Fibroblast of lung (primary cell): ENCODE data around the gene CNDP1. TPM values are rescaled to one million over a fixed set of nuclear protein-coding genes. Genes with fewer than 3 reads are reported as not detected.

Experiments used
- DNase-seq, 2 donors: peaks; one replicate each; pipeline versions ENCODE4 v3.0.0 to v3.0.0-alpha.2; 2010; ENCODE audit warnings: low read depth in 2 of 2
- H2AFZ ChIP-seq: 2 replicates; pipeline ENCODE4 v1.5.1; 2012; ENCODE audit warnings: low read length, control low read depth, inconsistent platforms
- H3K27ac ChIP-seq: 2 replicates; pipeline ENCODE4 v1.5.1; 2011; ENCODE audit warnings: low read length, control low read depth; ENCODE audit not compliant: insufficient read depth
- H3K27me3 ChIP-seq: 2 replicates; pipeline ENCODE4 v1.5.1; 2011; ENCODE audit warnings: mild to moderate bottlenecking, low read length; ENCODE audit not compliant: control insufficient read depth, insufficient read depth
- H3K36me3 ChIP-seq: 2 replicates; pipeline ENCODE4 v1.5.1; 2011; ENCODE audit warnings: low read length; ENCODE audit not compliant: control insufficient read depth, insufficient read depth
- H3K4me1 ChIP-seq: 2 replicates; pipeline ENCODE4 v1.5.1; 2011; ENCODE audit warnings: low read length; ENCODE audit not compliant: control insufficient read depth, insufficient read depth; ENCODE audit errors: extremely low read depth
- H3K4me2 ChIP-seq: 2 replicates; pipeline ENCODE4 v1.5.1; 2011; ENCODE audit warnings: low read length, control low read depth; ENCODE audit not compliant: insufficient read depth; ENCODE audit errors: extremely low read depth
- H3K4me3 ChIP-seq, 4 experiments: fragments of 200-600 bp in 1 of 4; sonication (generic) in 1 of 4; replicated peaks in 1 of 4; 2 replicates each; pipeline ENCODE4 v1.5.1; 2011 to 2016; ENCODE audit warnings: low read length in 4 of 4, low read depth in 3 of 4, mild to moderate bottlenecking in 3 of 4, control low read depth in 2 of 4, inconsistent platforms in 1 of 4, mixed read lengths in 1 of 4; ENCODE audit not compliant: insufficient read depth in 1 of 4; ENCODE audit errors: control extremely low read depth in 1 of 4
- H3K79me2 ChIP-seq: 2 replicates; pipeline ENCODE4 v1.5.1; 2012; ENCODE audit warnings: mild to moderate bottlenecking, low read length, inconsistent platforms; ENCODE audit not compliant: control insufficient read depth, insufficient read depth
- H3K9ac ChIP-seq: 2 replicates; pipeline ENCODE4 v1.5.1; 2011; ENCODE audit warnings: mild to moderate bottlenecking, low read length, control low read depth; ENCODE audit not compliant: insufficient read depth
- H3K9me3 ChIP-seq: 2 replicates; pipeline ENCODE4 v1.5.1; 2012; ENCODE audit warnings: low read depth, low read length; ENCODE audit not compliant: control insufficient read depth, insufficient read depth
- H4K20me1 ChIP-seq: 2 replicates; pipeline ENCODE4 v1.5.1; 2011; ENCODE audit warnings: low read length; ENCODE audit not compliant: control insufficient read depth, insufficient read depth; ENCODE audit errors: extremely low read depth
- CTCF ChIP-seq, 2 donors: IDR thresholded peaks in 1 of 2; conservative IDR thresholded peaks in 1 of 2; 1 replicate in 1 of 2; 2 replicates in 1 of 2; pipeline ENCODE4 v1.5.1; 2011 to 2012; ENCODE audit warnings: low read length in 2 of 2, control low read depth in 1 of 2, inconsistent platforms in 1 of 2, low read depth in 1 of 2, mild to moderate bottlenecking in 1 of 2
- EZH2 ChIP-seq: IDR thresholded peaks from 2 replicates; pipeline ENCODE4 v1.5.1; 2012; ENCODE audit warnings: low read length, control low read depth, mild to moderate bottlenecking; ENCODE audit errors: missing control alignments
- polyA plus RNA-seq, 2 donors: library from polyadenylated mRNA; depleted of rRNA in 1 of 2; stranded (reverse) in 1 of 2; unstranded in 1 of 2; fragments of >200 nt; gene quantifications; 2 replicates each; pipeline ENCODE4 v1.2.1, GENCODE V29; 2011 to 2012; ENCODE audit warnings: missing spikeins in 1 of 2
- total RNA-seq: library from RNA; depleted of rRNA; stranded (reverse); fragments of >200 nt; gene quantifications from 2 replicates; pipeline ENCODE4 v1.2.1, GENCODE V29; 2014

Gene CNDP1
- total and polyA plus RNA-seq, 2 donors (not counting 1 experiment from before 2014, with no cell fraction given): not detected

- no peak overlapping the region for H3K27ac ChIP-seq
- DNase-seq: no peak
- H3K27me3 ChIP-seq: no peaks in the 10 kb centered on the region
- H3K4me2 ChIP-seq: no peak overlapping the region
- H3K79me2 ChIP-seq: no peaks in the 10 kb centered on the region
- no peak for TF ChIP-seq CTCF (conservative IDR thresholded peaks at IDR 0.05 in 1 of 2, IDR thresholded peaks at IDR 0.05 in 1 of 2; ENCODE audit: low read depth in 1 of 2, low read length in 2 of 2)
- no peak for TF ChIP-seq EZH2
- H3K4me3 ChIP-seq: no peak overlapping the region
- H2AFZ ChIP-seq: no peak overlapping the region
- H3K4me1 ChIP-seq: no peaks in the 10 kb centered on the region
- H3K9me3 ChIP-seq: no peaks in the 10 kb centered on the region
- no peak overlapping the region for H3K9ac ChIP-seq
- no peaks in the 10 kb centered on the region for H3K36me3 ChIP-seq
- H4K20me1 ChIP-seq: no peaks in the 10 kb centered on the region
Measured at GRCh38 chr18:74567822-74568221, 33.5 kb downstream of the CNDP1 start.

- no peaks in the 10 kb centered on the region for H3K79me2 ChIP-seq
- TF ChIP-seq CTCF (conservative IDR thresholded peaks at IDR 0.05 in 1 of 2, IDR thresholded peaks at IDR 0.05 in 1 of 2; ENCODE audit: low read depth in 1 of 2, low read length in 2 of 2): no peak
- no peak for TF ChIP-seq EZH2
- no peak overlapping the region for H3K27ac ChIP-seq
- H3K9me3 ChIP-seq: no peaks in the 10 kb centered on the region
- H2AFZ ChIP-seq: no peak overlapping the region
- H3K27me3 ChIP-seq: peaks cover 4% of the 10 kb centered on the region
- no peaks in the 10 kb centered on the region for H4K20me1 ChIP-seq
- H3K4me3 ChIP-seq: no peak overlapping the region
- no peaks in the 10 kb centered on the region for H3K36me3 ChIP-seq
- no peak overlapping the region for H3K4me2 ChIP-seq
- no peaks in the 10 kb centered on the region for H3K4me1 ChIP-seq
- no peak for DNase-seq
- no peak overlapping the region for H3K9ac ChIP-seq
Measured at GRCh38 chr18:74569401-74569800, 35.1 kb downstream of the CNDP1 start.

- Histone ChIP-seq H3K4me1 (no peaks in the 10 kb centered on the region), H3K9me3 (no peaks in the 10 kb centered on the region), H3K27ac (no peak overlapping the region), H3K9ac (no peak overlapping the region), H4K20me1 (no peaks in the 10 kb centered on the region), H3K36me3 (no peaks in the 10 kb centered on the region), H3K4me3 (no peak overlapping the region), H3K79me2 (no peaks in the 10 kb centered on the region), H3K4me2 (no peak overlapping the region), H3K27me3 (peaks cover 4% of the 10 kb centered on the region), H2AFZ (no peak overlapping the region)
- TF ChIP-seq EZH2: no peak
- TF ChIP-seq CTCF (conservative IDR thresholded peaks at IDR 0.05 in 1 of 2, IDR thresholded peaks at IDR 0.05 in 1 of 2; ENCODE audit: low read depth in 1 of 2, low read length in 2 of 2): no peak
- DNase-seq: no peak
Measured at GRCh38 chr18:74570266-74570665, 36.0 kb downstream of the CNDP1 start.
